ENCODE results near the gene MED15.

MED15 gene

GRCh38 chr22:20626811-20627210 lies 119.4 kb downstream of the MED15 start:
- no peak for DNase-seq (ENCODE audit: low read depth)

GRCh38 chr22:20627432-20627831 lies 120.0 kb downstream of the MED15 start:
- DNase-seq (ENCODE audit: low read depth), result no peak

- DNase-seq (ENCODE audit: low read depth), result no peak
These were observed 120.9 kb downstream of the MED15 start for GRCh38 chr22:20628081-20628939.

- no peak for DNase-seq (ENCODE audit: low read depth)
These were observed 122.0 kb downstream of the MED15 start for GRCh38 chr22:20629401-20629800.

- DNase-seq (ENCODE audit: low read depth), result no peak
These were observed 123.6 kb downstream of the MED15 start for GRCh38 chr22:20630873-20631617.

GRCh38 chr22:20632082-20632481 lies 124.7 kb downstream of the MED15 start:
- DNase-seq (ENCODE audit: low read depth), result no peak

GRCh38 chr22:20632518-20632917 lies 125.1 kb downstream of the MED15 start:
- DNase-seq (ENCODE audit: low read depth), result no peak

- DNase-seq (ENCODE audit: low read depth), result no peak
These were observed 127.3 kb downstream of the MED15 start for GRCh38 chr22:20634560-20635226.

- no peak for DNase-seq (ENCODE audit: low read depth)
These were observed 127.8 kb downstream of the MED15 start for GRCh38 chr22:20635227-20635591.

- no peak for DNase-seq (ENCODE audit: low read depth)
These were observed 128.8 kb downstream of the MED15 start for GRCh38 chr22:20636075-20636812.

GRCh38 chr22:20636945-20637344 lies 129.5 kb downstream of the MED15 start:
- DNase-seq (ENCODE audit: low read depth), result no peak
